Uterus (tissue), 2 donors: Measurements from ENCODE around the gene RAD51B.

ENCODE experiments used
- CTCF ChIP-seq, 4 experiments: fragments of 200-600 bp in 2 of 4; fragments of 450-650 bp in 2 of 4; sonication (generic) in 2 of 4; IDR thresholded peaks; one replicate each; pipeline ENCODE4 v1.5.1; 2016 to 2019; ENCODE audit warnings: antibody characterized with exemption in 4 of 4, mild to moderate bottlenecking in 2 of 4, moderate library complexity in 1 of 4
- POLR2A ChIP-seq, 2 donors: fragments of 450-650 bp; IDR thresholded peaks; one replicate each; pipeline ENCODE4 v1.6.1; 2016; ENCODE audit warnings: antibody characterized with exemption in 2 of 2, mild to moderate bottlenecking in 1 of 2, moderate library complexity in 1 of 2

GRCh38 chr14:68312300-68312699 is 492.7 kb downstream of the RAD51B start:
- TF ChIP-seq CTCF (IDR thresholded peaks at IDR 0.05), result no peak
- TF ChIP-seq POLR2A (IDR thresholded peaks at IDR 0.05), result no peak
